Measurements from ENCODE around the gene KLF2.
"Not testable (repeated sequence)": the region's sequence is repeated elsewhere in the genome, so short reads cannot be mapped to it uniquely, and the experiment has no call there.

The KLF2 gene

GRCh38 chr19:16338470-16339360 lies 14.1 kb downstream of the KLF2 start:
- DNase-seq = peak; percentile 74 to 80

GRCh38 chr19:16339361-16339725 lies 14.7 kb downstream of the KLF2 start:
- no peak for DNase-seq

- no peak for DNase-seq
Observed at GRCh38 chr19:16340092-16340491, 15.5 kb downstream of the KLF2 start.

GRCh38 chr19:16340654-16341053 lies 16.0 kb downstream of the KLF2 start:
- DNase-seq = no peak

- peak; percentile 61 to 72 for DNase-seq
Observed at GRCh38 chr19:16342002-16342715, 17.5 kb downstream of the KLF2 start.

GRCh38 chr19:16343156-16343555 lies 18.5 kb downstream of the KLF2 start:
- no peak for DNase-seq

GRCh38 chr19:16345457-16345856 lies 20.8 kb downstream of the KLF2 start:
- no peak for DNase-seq

- not testable (repeated sequence) for DNase-seq
Observed at GRCh38 chr19:16347099-16347498, 22.5 kb downstream of the KLF2 start.

GRCh38 chr19:16347706-16348105 lies 23.1 kb downstream of the KLF2 start:
- DNase-seq = no peak

- no peak for DNase-seq
Observed at GRCh38 chr19:16349551-16350152, 25.0 kb downstream of the KLF2 start.

GRCh38 chr19:16351133-16351809 lies 26.6 kb downstream of the KLF2 start:
- no peak for DNase-seq

- DNase-seq = no peak
Observed at GRCh38 chr19:16355293-16356043, 30.8 kb downstream of the KLF2 start.

- no peak for DNase-seq
Observed at GRCh38 chr19:16358456-16358855, 33.8 kb downstream of the KLF2 start.

- no peak for DNase-seq
Observed at GRCh38 chr19:16359074-16359473, 34.4 kb downstream of the KLF2 start.

GRCh38 chr19:16359964-16360363 lies 35.3 kb downstream of the KLF2 start:
- no peak for DNase-seq

- DNase-seq = no peak
Observed at GRCh38 chr19:16360738-16361137, 36.1 kb downstream of the KLF2 start.

- no peak for DNase-seq
Observed at GRCh38 chr19:16361254-16361653, 36.6 kb downstream of the KLF2 start.

- no peak for DNase-seq
Observed at GRCh38 chr19:16361926-16362325, 37.3 kb downstream of the KLF2 start.

GRCh38 chr19:16363133-16363851 lies 38.7 kb downstream of the KLF2 start:
- no peak for DNase-seq

- no peak for DNase-seq
Observed at GRCh38 chr19:16363852-16364230, 39.2 kb downstream of the KLF2 start.

- no peak for DNase-seq
Observed at GRCh38 chr19:16364231-16364865, 39.7 kb downstream of the KLF2 start.

Data from activated CD4-positive, alpha-beta T cell treated with anti-CD3 and anti-CD28 coated beads, Interleukin-2, amount 50 U/mL, for 48 hours (primary cell).